Measurements from ENCODE around the gene TNIK. TPM values are rescaled to one million over a fixed set of nuclear protein-coding genes. Genes with fewer than 3 reads are reported as not detected.

Gene TNIK
- total and polyA plus RNA-seq, 2 of the 4 experiments (the other 2 are of a cell fraction): 3.4 to 6.3 TPM

DNA sequence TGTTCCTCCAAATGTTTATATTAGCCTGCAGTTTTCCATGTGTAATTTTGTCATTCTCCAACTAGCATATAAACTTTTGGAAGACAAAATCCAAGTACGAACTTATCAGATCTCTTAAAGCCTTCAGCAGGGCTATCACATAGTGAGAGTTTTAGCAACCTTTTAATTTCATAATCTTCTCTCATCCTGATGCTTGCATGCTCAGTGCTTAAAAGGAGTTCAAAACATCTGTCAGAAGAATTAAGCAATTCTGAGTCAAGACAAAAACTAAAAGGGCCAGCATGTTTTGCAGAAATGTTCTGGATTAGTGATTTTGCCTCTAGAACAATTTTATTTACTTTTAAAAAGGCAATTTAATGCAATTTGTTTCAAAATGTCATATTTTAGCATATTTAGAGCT lies 360.3 kb downstream of the TNIK start:
- Histone ChIP-seq H2AK5ac (ENCODE audit: low read depth, low read length) (no peak overlapping the region), H3K56ac (ENCODE audit: extremely low read depth, insufficient read depth, low read length) (no peak overlapping the region), H2AK9ac (replicated peaks; ENCODE audit: low read depth, low read length, poor library complexity) (no peak overlapping the region), H3K18ac (ENCODE audit: low read depth, low read length) (no peak overlapping the region), H3K36me3 (ENCODE audit: control insufficient read depth, insufficient read depth, low read length) (peaks cover 1% of the 10 kb centered on the region; the same call in 1 of the 2 replicates), H2BK15ac (ENCODE audit: low read depth, low read length) (no peak overlapping the region), H2BK20ac (ENCODE audit: low read depth, low read length) (no peak overlapping the region), H2BK5ac (ENCODE audit: low read depth, low read length, poor library complexity, severe bottlenecking) (no peak overlapping the region), H3K9ac (ENCODE audit: low read depth, low read length) (no peak overlapping the region), H2BK120ac (ENCODE audit: low read depth, low read length) (no peak overlapping the region), H3K9me1 (ENCODE audit: insufficient read depth, low read length) (no peaks in the 10 kb centered on the region), H3K4me2 (ENCODE audit: low read depth, low read length) (no peak overlapping the region), H3K23ac (ENCODE audit: low read depth, low read length) (no peak overlapping the region), H4K5ac (ENCODE audit: low read depth, low read length) (no peak overlapping the region), H4K20me1 (ENCODE audit: insufficient read depth, low read length) (no peaks in the 10 kb centered on the region), H3K27me3 (ENCODE audit: control insufficient read depth, insufficient read depth, low read length) (no peaks in the 10 kb centered on the region), H4K91ac (ENCODE audit: insufficient read depth, low read depth, low read length) (no peak overlapping the region), H3K79me1 (ENCODE audit: low read depth in 1 of 2, low read length in 2 of 2) (no peaks in the 10 kb centered on the region), H3K4me1 (ENCODE audit: control insufficient read depth, insufficient read depth, low read length) (peaks cover 5% of the 10 kb centered on the region; the same call in 1 of the 2 replicates), H3K27ac (ENCODE audit: insufficient read depth, low read length) (no peak overlapping the region), H2AFZ (replicated peaks; ENCODE audit: low read length, poor library complexity) (no peak overlapping the region), H3K14ac (replicated peaks; ENCODE audit: low read depth, low read length) (no peak overlapping the region), H4K8ac (ENCODE audit: low read depth in 2 of 2, low read length in 2 of 2) (no peak overlapping the region), H3K4me3 (ENCODE audit: insufficient read depth, low read depth, low read length) (no peak overlapping the region), H3K9me3 (ENCODE audit: control insufficient read depth, insufficient read depth, low read length) (no peaks in the 10 kb centered on the region), H3K4ac (ENCODE audit: low read depth, low read length) (no peak overlapping the region)
- in situ Hi-C loops (cut with MboI; ENCODE audit: low sequenced_read_pairs): no loop called here
- intact Hi-C loops (cut with micrococcal nuclease): no loop called here
- POLR2A ChIA-PET (ENCODE audit: unreplicated experiment): no interaction called here
- DNase-seq (no peak), ATAC-seq (ENCODE audit: low read depth) (no peak)
- BruUV-seq (replicated peaks): no TSS peak
- CTCF ChIA-PET: no interaction called here
- dilution Hi-C loops (cut with HindIII; ENCODE audit: low sequenced_read_pairs, unreplicated experiment): no loop called here
- TF ChIP-seq, protein P1, sequence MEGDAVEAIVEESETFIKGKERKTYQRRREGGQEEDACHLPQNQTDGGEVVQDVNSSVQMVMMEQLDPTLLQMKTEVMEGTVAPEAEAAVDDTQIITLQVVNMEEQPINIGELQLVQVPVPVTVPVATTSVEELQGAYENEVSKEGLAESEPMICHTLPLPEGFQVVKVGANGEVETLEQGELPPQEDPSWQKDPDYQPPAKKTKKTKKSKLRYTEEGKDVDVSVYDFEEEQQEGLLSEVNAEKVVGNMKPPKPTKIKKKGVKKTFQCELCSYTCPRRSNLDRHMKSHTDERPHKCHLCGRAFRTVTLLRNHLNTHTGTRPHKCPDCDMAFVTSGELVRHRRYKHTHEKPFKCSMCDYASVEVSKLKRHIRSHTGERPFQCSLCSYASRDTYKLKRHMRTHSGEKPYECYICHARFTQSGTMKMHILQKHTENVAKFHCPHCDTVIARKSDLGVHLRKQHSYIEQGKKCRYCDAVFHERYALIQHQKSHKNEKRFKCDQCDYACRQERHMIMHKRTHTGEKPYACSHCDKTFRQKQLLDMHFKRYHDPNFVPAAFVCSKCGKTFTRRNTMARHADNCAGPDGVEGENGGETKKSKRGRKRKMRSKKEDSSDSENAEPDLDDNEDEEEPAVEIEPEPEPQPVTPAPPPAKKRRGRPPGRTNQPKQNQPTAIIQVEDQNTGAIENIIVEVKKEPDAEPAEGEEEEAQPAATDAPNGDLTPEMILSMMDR (conservative IDR thresholded peaks at IDR 0.05; ENCODE audit: low read depth, low read length): no peak
- no CpG with 5 or more reads among the region's 1 CpG for WGBS, 2 experiments (ENCODE audit: extremely low coverage in 2 of 2, insufficient read length in 1 of 2)

Data from IMR-90 (cell line).